GM15510 (cell line): ENCODE data around the gene ARHGAP10.
A peak's percentile ranks its signal among the peaks of the same experiment; 100 is the strongest.

ENCODE experiments used
- POLR2A ChIP-seq: IDR thresholded peaks from 3 replicates; pipeline ENCODE4 v1.6.1; 2011; ENCODE audit warnings: borderline replicate concordance; ENCODE audit not compliant: insufficient read length; ENCODE audit errors: extremely low read depth

ARHGAP10 gene

GRCh38 chr4:147772056-147772455 lies 40.2 kb downstream of the ARHGAP10 start:
- no peak for TF ChIP-seq POLR2A

GRCh38 chr4:147772459-147772969 lies 40.6 kb downstream of the ARHGAP10 start:
- TF ChIP-seq POLR2A: no peak

GRCh38 chr4:147773261-147774184 lies 41.6 kb downstream of the ARHGAP10 start:
- no peak for TF ChIP-seq POLR2A

GRCh38 chr4:147776716-147777115 lies 44.8 kb downstream of the ARHGAP10 start:
- no peak for TF ChIP-seq POLR2A

GRCh38 chr4:147777456-147778091 lies 45.7 kb downstream of the ARHGAP10 start:
- no peak for TF ChIP-seq POLR2A

GRCh38 chr4:147778942-147779341 lies 47.1 kb downstream of the ARHGAP10 start:
- TF ChIP-seq POLR2A: no peak

- TF ChIP-seq POLR2A: no peak
Observed at GRCh38 chr4:147779451-147779850, 47.6 kb downstream of the ARHGAP10 start.

- TF ChIP-seq POLR2A: peak; percentile 15
Observed at GRCh38 chr4:147780137-147780777, 48.4 kb downstream of the ARHGAP10 start.

- no peak for TF ChIP-seq POLR2A
Observed at GRCh38 chr4:147782087-147782781, 50.3 kb downstream of the ARHGAP10 start.

- no peak for TF ChIP-seq POLR2A
Observed at GRCh38 chr4:147785129-147785528, 53.2 kb downstream of the ARHGAP10 start.

GRCh38 chr4:147786031-147786430 lies 54.1 kb downstream of the ARHGAP10 start:
- no peak for TF ChIP-seq POLR2A

GRCh38 chr4:147786531-147786930 lies 54.6 kb downstream of the ARHGAP10 start:
- no peak for TF ChIP-seq POLR2A

GRCh38 chr4:147787204-147787603 lies 55.3 kb downstream of the ARHGAP10 start:
- no peak for TF ChIP-seq POLR2A

GRCh38 chr4:147788791-147789190 lies 56.9 kb downstream of the ARHGAP10 start:
- no peak for TF ChIP-seq POLR2A

GRCh38 chr4:147789596-147789995 lies 57.7 kb downstream of the ARHGAP10 start:
- TF ChIP-seq POLR2A: no peak

- TF ChIP-seq POLR2A: no peak
Observed at GRCh38 chr4:147790412-147790811, 58.5 kb downstream of the ARHGAP10 start.

GRCh38 chr4:147791341-147791740 lies 59.5 kb downstream of the ARHGAP10 start:
- TF ChIP-seq POLR2A: no peak
